OCI-LY3 (cell line): ENCODE data around the gene COLEC11.

Source experiments
- CTCF ChIP-seq: fragments of 200-600, 300-600 bp; sonication (generic); IDR thresholded peaks from 2 replicates; pipeline ENCODE4 v1.5.1; 2014; ENCODE audit warnings: antibody characterized with exemption, low read length, low read depth
- EZH2phosphoT487 ChIP-seq: fragments of 200-600 bp; shearing (Covaris generic); IDR thresholded peaks from 2 replicates; pipeline ENCODE4 v1.6.1; 2018; ENCODE audit warnings: antibody characterized with exemption, mixed run types, low read depth

GRCh38 chr2:3683748-3684454 lies 89.0 kb downstream of the COLEC11 start:
- TF ChIP-seq EZH2phosphoT487 (no peak), CTCF (no peak)
